Activated CD4-positive, CD25-positive, alpha-beta regulatory T cell (primary cell): Measurements from ENCODE around the gene ISL1.

Experiments
- DNase-seq, 4 experiments: peaks; one replicate each; lab custom pipeline; 2025; lab: John Stamatoyannopoulos, UW

Gene ISL1

DNA sequence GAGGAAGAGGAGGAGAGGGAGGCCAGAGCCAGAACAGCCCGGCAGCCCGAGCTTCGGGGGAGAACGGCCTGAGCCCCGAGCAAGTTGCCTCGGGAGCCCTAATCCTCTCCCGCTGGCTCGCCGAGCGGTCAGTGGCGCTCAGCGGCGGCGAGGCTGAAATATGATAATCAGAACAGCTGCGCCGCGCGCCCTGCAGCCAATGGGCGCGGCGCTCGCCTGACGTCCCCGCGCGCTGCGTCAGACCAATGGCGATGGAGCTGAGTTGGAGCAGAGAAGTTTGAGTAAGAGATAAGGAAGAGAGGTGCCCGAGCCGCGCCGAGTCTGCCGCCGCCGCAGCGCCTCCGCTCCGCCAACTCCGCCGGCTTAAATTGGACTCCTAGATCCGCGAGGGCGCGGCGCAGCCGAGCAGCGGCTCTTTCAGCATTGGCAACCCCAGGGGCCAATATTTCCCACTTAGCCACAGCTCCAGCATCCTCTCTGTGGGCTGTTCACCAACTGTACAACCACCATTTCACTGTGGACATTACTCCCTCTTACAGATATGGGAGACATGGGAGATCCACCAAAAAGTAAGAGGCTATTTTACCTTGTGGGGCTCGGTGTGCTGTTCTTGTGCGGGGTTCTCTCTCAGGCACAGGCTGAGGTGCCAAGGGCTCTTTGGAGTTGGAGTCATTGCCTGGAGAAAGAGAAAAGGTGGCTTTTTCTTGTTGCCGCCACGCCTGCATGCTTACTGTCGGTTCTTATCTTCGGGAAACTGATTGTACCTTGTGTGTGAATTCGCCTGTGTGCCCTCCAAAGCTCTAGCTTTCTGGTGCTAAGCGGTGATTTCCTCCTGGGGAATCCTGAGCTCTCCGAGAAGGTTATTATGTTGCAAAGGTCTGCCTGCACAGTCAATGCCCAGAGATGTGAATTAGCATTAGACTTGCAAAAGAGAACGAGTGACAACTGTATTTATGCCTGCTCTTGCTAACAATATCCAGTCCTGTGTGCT lies at the start of gene ISL1:
ISL1 (plus strand) TSS at position 318 of the 991 bp plus-strand sequence; CDS start at position 542, 224 bp downstream.
- DNase-seq: no peak

GRCh38 chr5:51336878-51337277 lies 46.4 kb upstream of the ISL1 start:
- DNase-seq: no peak

- DNase-seq: no peak
These were observed 38.1 kb upstream of the ISL1 start for GRCh38 chr5:51345106-51345505.

GRCh38 chr5:51347157-51347556 lies 36.1 kb upstream of the ISL1 start:
- no peak for DNase-seq

DNA sequence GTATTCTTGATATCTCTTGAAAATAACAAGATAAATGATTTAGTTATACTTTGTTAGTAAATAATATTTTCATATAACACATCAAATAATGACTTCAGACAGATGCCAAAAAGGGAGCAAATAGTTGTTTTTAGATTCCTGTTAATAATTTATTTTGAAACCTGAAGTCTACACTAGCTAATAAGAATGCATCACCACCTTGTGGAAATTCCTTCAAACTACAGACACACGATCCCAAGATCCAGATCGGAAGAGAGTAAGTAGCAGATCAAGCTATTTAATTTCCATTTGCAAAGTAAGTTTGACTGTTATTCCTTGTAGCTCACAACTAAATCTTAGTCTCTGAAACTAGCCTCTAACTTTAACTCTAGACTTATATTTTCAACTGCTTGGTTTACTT lies 35.5 kb upstream of the ISL1 start:
- no peak for DNase-seq

- DNase-seq: no peak
These were observed 12.2 kb upstream of the ISL1 start for GRCh38 chr5:51371052-51371451.

DNA sequence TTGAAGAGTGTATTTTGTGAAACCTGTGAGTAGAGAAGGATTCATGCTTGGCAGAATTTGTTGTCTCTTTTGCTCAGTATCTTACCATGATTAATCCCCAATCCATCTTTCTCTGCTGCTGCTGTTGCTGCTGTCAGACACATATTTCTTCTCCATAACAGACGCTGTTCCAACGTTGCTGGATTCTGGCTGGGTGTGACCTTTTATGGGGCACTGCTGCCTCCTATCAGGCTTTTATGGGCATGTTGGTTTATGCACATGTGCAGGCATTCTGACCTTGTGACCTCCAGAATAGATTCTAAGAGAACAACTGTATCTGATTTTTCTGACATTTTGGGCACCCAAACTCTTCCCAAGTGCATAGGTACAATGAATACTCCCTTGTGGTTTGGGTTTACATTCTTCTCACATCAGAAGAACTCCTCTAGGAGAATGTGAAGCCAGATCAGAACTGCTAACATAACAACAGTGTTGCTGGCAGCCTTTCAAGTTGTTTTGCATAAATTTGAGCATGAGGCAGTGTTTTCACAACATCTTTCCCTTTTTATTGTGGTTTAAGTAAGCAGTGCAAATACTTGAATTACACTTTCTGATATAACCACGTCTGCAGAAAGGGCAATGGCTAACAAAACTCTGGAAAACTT lies 9.2 kb upstream of the ISL1 start:
- no peak for DNase-seq

GRCh38 chr5:51375084-51375483 lies 8.2 kb upstream of the ISL1 start:
- DNase-seq: no peak

DNA sequence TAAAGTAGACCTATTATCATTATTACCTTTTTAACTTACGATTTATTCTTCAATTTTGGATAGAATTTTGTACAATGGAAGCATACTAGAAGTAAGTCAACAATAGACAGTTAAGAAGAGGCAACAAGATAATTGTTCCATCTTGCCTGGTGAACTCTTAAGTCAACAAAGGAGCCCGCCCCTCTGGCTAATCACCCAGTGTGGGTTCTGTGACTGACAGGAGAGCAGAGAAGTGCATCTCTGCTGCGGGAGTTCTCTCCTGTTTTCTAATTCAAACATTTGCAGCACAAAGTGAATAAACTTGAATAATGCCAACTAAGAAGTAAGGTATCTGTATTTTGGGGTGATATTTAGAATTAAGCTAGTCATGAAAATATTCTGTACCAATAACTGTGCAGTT lies 6.7 kb upstream of the ISL1 start:
- DNase-seq: no peak

- no peak for DNase-seq
These were observed 5.8 kb upstream of the ISL1 start for GRCh38 chr5:51377151-51378060.

DNA sequence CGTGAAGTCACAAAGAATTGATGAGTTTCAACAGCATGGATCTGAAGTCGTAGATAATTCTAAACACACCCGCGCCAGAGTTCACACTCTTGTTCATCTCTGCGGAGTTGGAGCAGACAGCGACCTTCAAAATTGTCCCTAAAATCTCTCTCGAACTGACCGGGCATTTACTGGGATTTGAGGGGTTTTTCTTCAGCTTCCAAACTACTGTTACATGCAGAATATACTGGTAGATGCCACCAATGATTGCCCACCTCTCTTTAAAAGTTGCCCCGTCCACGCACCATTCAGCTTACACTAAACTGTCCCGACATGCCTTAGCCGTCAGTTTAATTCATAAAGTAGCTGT lies 5.2 kb upstream of the ISL1 start:
- DNase-seq: no peak

DNA sequence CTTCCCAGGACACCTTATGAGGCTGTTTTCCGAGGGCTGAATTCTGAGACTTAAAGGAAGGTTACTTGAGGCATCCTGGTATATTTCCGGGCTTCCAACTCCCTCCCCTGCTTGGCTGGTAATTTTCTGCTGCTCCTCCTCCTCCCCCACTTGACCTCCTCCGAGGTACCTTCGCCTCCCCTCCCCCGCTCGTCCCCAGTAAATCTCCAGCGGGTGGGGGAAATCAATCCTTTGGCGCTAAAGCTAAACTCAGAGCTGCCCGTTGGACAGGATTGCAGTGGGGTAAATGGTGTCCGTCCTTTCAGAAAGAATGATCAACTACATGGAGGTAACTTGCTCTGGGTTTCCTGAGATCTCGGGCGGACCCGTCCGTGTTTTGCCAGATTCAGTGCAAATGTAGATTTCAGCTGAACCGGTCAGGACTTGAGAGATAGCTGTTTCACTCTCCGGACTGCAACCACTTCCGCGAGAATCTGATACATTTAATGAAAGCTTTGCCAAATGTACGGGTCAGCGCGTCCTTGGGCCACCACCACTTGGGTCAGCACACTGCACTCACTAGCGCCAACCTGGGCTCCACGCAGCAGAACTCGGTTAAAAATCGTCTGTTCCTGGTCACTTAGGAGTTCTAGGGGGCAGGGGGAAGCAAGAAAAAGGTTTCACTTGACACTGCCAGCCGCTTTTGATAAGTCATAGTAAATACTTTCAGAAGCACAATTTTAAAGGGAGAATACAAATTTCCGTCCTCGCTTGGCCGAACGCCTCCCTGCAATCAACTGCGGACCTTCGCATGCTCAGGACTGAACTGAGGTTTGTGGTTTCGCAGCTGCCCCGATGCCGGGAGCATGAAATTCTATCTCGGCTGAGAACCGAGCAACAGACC lies 4.6 kb upstream of the ISL1 start:
- DNase-seq: no peak

GRCh38 chr5:51379331-51379700 lies 3.9 kb upstream of the ISL1 start:
- no peak for DNase-seq

DNA sequence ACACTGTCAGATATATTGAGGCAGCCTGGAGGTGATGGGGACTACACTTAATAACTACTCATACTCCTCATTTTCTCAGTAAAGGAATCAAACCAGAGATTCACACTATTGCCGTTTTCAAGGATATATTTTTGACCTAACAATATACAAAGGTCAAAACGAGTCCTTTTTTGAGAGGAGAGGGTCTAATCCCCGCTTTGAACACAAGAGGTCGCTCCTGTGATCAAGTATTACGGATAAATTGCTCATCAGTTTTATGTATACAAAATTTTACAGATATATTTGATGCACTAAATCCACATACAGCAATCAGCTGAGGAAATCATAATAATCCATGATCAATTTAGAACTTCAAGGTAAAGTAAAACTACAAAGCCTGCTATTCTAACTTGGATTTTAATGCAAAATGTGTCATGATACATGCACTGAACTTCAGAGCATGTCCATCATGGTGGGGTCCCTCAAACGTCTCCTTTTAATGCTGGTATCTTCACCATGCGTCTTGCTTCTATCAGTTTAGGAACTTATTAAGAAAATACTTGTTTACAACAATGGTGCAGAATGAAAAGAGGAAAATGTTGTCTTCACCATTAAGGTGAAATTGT lies 2.5 kb upstream of the ISL1 start:
- no peak for DNase-seq

GRCh38 chr5:51381761-51382474 lies 1.3 kb upstream of the ISL1 start:
- no peak for DNase-seq

- DNase-seq: no peak
These were observed 622 bp upstream of the ISL1 start for GRCh38 chr5:51382521-51383130.

GRCh38 chr5:51384281-51384840 lies 1.1 kb downstream of the ISL1 start:
- no peak for DNase-seq

GRCh38 chr5:51385216-51385615 lies 2.0 kb downstream of the ISL1 start:
- DNase-seq: no peak
